Measurements from ENCODE around the gene ACKR4.

The ACKR4 gene

DNA sequence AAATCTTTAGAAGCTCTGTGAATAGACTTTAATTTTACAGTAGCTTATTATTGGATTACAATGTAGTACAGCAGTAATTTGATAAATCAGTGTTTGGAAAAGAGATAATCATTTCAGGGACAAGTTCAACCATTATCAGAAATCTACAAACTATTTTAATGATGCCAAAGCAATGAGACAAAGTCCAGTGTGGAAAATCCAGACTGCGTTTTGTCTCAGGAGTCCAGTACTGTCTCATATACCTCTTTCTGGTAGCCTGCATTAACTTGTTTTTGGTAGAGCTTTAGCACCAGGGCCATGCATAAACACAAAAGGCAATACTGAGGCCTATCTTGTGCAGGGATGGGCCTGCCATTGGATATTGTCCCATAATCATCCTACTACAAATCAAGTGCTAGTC is 19.7 kb downstream of the ACKR4 start:
- ATAC-seq (ENCODE audit: insufficient read depth, low read depth) (no peak), DNase-seq (no peak)
- Histone ChIP-seq H3K79me2 (ENCODE audit: insufficient read depth, low read length) (no peaks in the 10 kb centered on the region), H3K27me3 (ENCODE audit: insufficient read depth, low read length, poor library complexity) (no peaks in the 10 kb centered on the region), H3K27ac (ENCODE audit: low read length) (no peak overlapping the region), H3K9me3 (ENCODE audit: insufficient read depth, low read length, severe bottlenecking) (no peaks in the 10 kb centered on the region), H3K4me2 (ENCODE audit: insufficient read depth, low read length) (no peak overlapping the region), H3K4me3 (ENCODE audit: low read depth in 1 of 2, low read length in 2 of 2) (no peak overlapping the region), H3K9ac (ENCODE audit: low read depth, low read length) (no peak overlapping the region), H3K36me3 (ENCODE audit: insufficient read depth, low read length) (peaks cover 5% of the 10 kb centered on the region; the same call in 1 of the 2 replicates), H2AFZ (ENCODE audit: low read depth, low read length) (no peak overlapping the region), H3K4me1 (ENCODE audit: insufficient read depth, low read length) (no peaks in the 10 kb centered on the region), H4K20me1 (ENCODE audit: insufficient read depth, low read length) (no peaks in the 10 kb centered on the region)
- TF ChIP-seq, protein P1, sequence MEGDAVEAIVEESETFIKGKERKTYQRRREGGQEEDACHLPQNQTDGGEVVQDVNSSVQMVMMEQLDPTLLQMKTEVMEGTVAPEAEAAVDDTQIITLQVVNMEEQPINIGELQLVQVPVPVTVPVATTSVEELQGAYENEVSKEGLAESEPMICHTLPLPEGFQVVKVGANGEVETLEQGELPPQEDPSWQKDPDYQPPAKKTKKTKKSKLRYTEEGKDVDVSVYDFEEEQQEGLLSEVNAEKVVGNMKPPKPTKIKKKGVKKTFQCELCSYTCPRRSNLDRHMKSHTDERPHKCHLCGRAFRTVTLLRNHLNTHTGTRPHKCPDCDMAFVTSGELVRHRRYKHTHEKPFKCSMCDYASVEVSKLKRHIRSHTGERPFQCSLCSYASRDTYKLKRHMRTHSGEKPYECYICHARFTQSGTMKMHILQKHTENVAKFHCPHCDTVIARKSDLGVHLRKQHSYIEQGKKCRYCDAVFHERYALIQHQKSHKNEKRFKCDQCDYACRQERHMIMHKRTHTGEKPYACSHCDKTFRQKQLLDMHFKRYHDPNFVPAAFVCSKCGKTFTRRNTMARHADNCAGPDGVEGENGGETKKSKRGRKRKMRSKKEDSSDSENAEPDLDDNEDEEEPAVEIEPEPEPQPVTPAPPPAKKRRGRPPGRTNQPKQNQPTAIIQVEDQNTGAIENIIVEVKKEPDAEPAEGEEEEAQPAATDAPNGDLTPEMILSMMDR (IDR thresholded peaks at IDR 0.05; ENCODE audit: borderline replicate concordance, extremely low read depth, low read length, poor library complexity, severe bottlenecking) = no peak
- TF ChIP-seq EZH2 (IDR thresholded peaks at IDR 0.05; ENCODE audit: borderline replicate concordance, low read depth, low read length, severe bottlenecking) = no peak

DNA sequence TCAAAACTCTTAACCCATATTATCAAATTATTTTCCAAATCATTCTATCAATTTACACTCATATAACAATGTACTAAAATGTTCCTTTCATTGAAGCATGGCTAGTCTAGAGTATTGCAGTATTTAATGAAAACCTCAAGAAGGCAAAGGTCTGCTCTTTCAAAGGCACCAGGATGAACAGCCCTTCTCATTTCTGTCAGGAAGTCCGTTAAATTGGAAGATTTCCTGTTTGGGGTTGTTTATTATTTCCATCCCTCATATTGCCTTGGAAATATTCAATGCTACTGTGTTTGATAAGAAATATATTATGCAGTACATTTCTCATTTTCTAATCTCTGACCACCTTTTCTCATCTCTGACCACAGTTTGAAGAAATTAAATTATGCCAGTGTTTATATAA is 25.1 kb downstream of the ACKR4 start:
- TF ChIP-seq, protein P1 (IDR thresholded peaks at IDR 0.05; ENCODE audit: borderline replicate concordance, extremely low read depth, low read length, poor library complexity, severe bottlenecking) = no peak
- no peak for TF ChIP-seq EZH2 (IDR thresholded peaks at IDR 0.05; ENCODE audit: borderline replicate concordance, low read depth, low read length, severe bottlenecking)
- H3K4me3 ChIP-seq (ENCODE audit: low read depth in 1 of 2, low read length in 2 of 2) = no peak overlapping the region
- H3K4me1 ChIP-seq (ENCODE audit: insufficient read depth, low read length) = no peaks in the 10 kb centered on the region
- H3K9me3 ChIP-seq (ENCODE audit: insufficient read depth, low read length, severe bottlenecking) = no peaks in the 10 kb centered on the region
- H3K27me3 ChIP-seq (ENCODE audit: insufficient read depth, low read length, poor library complexity) = no peaks in the 10 kb centered on the region
- H2AFZ ChIP-seq (ENCODE audit: low read depth, low read length) = no peak overlapping the region
- no peak overlapping the region for H3K4me2 ChIP-seq (ENCODE audit: insufficient read depth, low read length)
- peaks cover 17% of the 10 kb centered on the region; the same call in 1 of the 2 replicates for H3K36me3 ChIP-seq (ENCODE audit: insufficient read depth, low read length)
- ATAC-seq (ENCODE audit: insufficient read depth, low read depth) (no peak), DNase-seq (no peak)
- no peaks in the 10 kb centered on the region for H3K79me2 ChIP-seq (ENCODE audit: insufficient read depth, low read length)
- H4K20me1 ChIP-seq (ENCODE audit: insufficient read depth, low read length) = no peaks in the 10 kb centered on the region
- H3K27ac ChIP-seq (ENCODE audit: low read length) = no peak overlapping the region
- H3K9ac ChIP-seq (ENCODE audit: low read depth, low read length) = no peak overlapping the region

DNA sequence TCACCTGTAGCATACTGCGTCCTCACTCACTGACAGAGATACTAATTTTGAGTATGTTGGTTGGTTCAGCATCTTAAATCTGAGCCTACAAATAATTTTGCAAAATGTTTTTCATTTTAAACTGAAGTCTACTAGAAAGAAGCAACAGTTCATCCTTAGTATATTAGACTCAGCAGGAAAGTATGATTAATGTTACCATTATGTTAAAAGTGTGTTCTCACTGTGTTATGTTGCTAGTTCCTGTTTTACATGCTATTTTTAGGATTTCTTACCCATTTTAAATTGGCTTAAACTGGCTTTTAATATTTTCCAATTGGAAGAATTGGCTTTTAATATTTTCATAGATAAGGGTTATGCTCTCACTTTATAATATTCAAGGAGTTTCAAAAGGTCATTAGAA is 25.7 kb downstream of the ACKR4 start:
- H3K27me3 ChIP-seq (ENCODE audit: insufficient read depth, low read length, poor library complexity) = no peaks in the 10 kb centered on the region
- H3K4me3 ChIP-seq (ENCODE audit: low read depth in 1 of 2, low read length in 2 of 2) = no peak overlapping the region
- ATAC-seq (ENCODE audit: insufficient read depth, low read depth) (no peak), DNase-seq (no peak)
- no peaks in the 10 kb centered on the region for H3K9me3 ChIP-seq (ENCODE audit: insufficient read depth, low read length, severe bottlenecking)
- no peak overlapping the region for H3K27ac ChIP-seq (ENCODE audit: low read length)
- TF ChIP-seq EZH2 (IDR thresholded peaks at IDR 0.05; ENCODE audit: borderline replicate concordance, low read depth, low read length, severe bottlenecking) = no peak
- TF ChIP-seq, protein P1 (IDR thresholded peaks at IDR 0.05; ENCODE audit: borderline replicate concordance, extremely low read depth, low read length, poor library complexity, severe bottlenecking) = no peak
- H4K20me1 ChIP-seq (ENCODE audit: insufficient read depth, low read length) = no peaks in the 10 kb centered on the region
- H3K79me2 ChIP-seq (ENCODE audit: insufficient read depth, low read length) = no peaks in the 10 kb centered on the region
- peaks cover 17% of the 10 kb centered on the region; the same call in 1 of the 2 replicates for H3K36me3 ChIP-seq (ENCODE audit: insufficient read depth, low read length)
- H3K9ac ChIP-seq (ENCODE audit: low read depth, low read length) = no peak overlapping the region
- H3K4me2 ChIP-seq (ENCODE audit: insufficient read depth, low read length) = no peak overlapping the region
- no peaks in the 10 kb centered on the region for H3K4me1 ChIP-seq (ENCODE audit: insufficient read depth, low read length)
- H2AFZ ChIP-seq (ENCODE audit: low read depth, low read length) = no peak overlapping the region

DNA sequence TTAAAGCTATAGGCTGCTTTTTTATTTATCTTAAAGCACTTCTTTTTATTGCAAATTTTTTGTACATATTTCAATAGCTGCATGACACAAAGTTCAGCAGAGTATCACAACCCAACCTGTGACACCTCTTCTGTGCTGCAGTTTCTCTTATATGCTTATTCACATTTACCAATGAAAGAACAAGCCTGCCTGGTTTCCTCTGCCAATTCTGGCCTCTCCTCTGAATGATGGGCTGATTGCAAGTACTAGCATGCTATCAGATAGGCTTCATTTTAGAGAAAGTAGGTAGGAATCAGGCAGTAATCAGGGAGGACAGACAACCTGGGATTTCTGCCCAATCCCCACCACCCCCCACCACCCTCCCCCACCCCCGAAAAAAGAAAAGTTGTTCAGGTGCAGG is 26.6 kb downstream of the ACKR4 start:
- Histone ChIP-seq H3K4me2 (ENCODE audit: insufficient read depth, low read length) (no peak overlapping the region), H3K79me2 (ENCODE audit: insufficient read depth, low read length) (no peaks in the 10 kb centered on the region), H3K27ac (ENCODE audit: low read length) (no peak overlapping the region), H3K4me1 (ENCODE audit: insufficient read depth, low read length) (no peaks in the 10 kb centered on the region), H3K9ac (ENCODE audit: low read depth, low read length) (no peak overlapping the region), H3K27me3 (ENCODE audit: insufficient read depth, low read length, poor library complexity) (no peaks in the 10 kb centered on the region), H2AFZ (ENCODE audit: low read depth, low read length) (no peak overlapping the region), H3K36me3 (ENCODE audit: insufficient read depth, low read length) (peaks cover 17% of the 10 kb centered on the region; the same call in 1 of the 2 replicates), H3K9me3 (ENCODE audit: insufficient read depth, low read length, severe bottlenecking) (no peaks in the 10 kb centered on the region), H3K4me3 (ENCODE audit: low read depth in 1 of 2, low read length in 2 of 2) (no peak overlapping the region), H4K20me1 (ENCODE audit: insufficient read depth, low read length) (no peaks in the 10 kb centered on the region)
- no peak for TF ChIP-seq EZH2 (IDR thresholded peaks at IDR 0.05; ENCODE audit: borderline replicate concordance, low read depth, low read length, severe bottlenecking)
- TF ChIP-seq, protein P1 (IDR thresholded peaks at IDR 0.05; ENCODE audit: borderline replicate concordance, extremely low read depth, low read length, poor library complexity, severe bottlenecking) = no peak
- no peak for ATAC-seq (ENCODE audit: insufficient read depth, low read depth)
- DNase-seq = no peak

Data from DND-41 (cell line).